NB4 (cell line): ENCODE data around the gene DLG2.

Source experiments
- DNase-seq: peaks from one replicate; pipeline ENCODE4 v3.0.0; 2010; ENCODE audit warnings: low read depth
- H3K4me3 ChIP-seq: one replicate; pipeline ENCODE4 v1.5.1; 2011; ENCODE audit warnings: mild to moderate bottlenecking, low read depth, low read length, moderate library complexity
- MAX ChIP-seq: IDR thresholded peaks from 2 replicates; pipeline ENCODE4 v1.6.1; 2011; ENCODE audit warnings: low read depth, low read length
- MYC ChIP-seq: IDR thresholded peaks from 2 replicates; pipeline ENCODE4 v1.6.1; 2011; ENCODE audit warnings: low read depth, low read length
- POLR2A ChIP-seq: IDR thresholded peaks from 2 replicates; pipeline ENCODE4 v1.6.1; 2011; ENCODE audit warnings: mild to moderate bottlenecking; ENCODE audit not compliant: insufficient read length; ENCODE audit errors: extremely low read depth
- TF ChIP-seq, protein P1 (sequence below): IDR thresholded peaks from one replicate; pipeline ENCODE4 v1.5.1; 2012; ENCODE audit warnings: low read depth, low read length

The DLG2 gene

GRCh38 chr11:84021291-84021690, 1605.9 kb downstream of the DLG2 start:
- no peak overlapping the region for H3K4me3 ChIP-seq
- TF ChIP-seq, protein P1, sequence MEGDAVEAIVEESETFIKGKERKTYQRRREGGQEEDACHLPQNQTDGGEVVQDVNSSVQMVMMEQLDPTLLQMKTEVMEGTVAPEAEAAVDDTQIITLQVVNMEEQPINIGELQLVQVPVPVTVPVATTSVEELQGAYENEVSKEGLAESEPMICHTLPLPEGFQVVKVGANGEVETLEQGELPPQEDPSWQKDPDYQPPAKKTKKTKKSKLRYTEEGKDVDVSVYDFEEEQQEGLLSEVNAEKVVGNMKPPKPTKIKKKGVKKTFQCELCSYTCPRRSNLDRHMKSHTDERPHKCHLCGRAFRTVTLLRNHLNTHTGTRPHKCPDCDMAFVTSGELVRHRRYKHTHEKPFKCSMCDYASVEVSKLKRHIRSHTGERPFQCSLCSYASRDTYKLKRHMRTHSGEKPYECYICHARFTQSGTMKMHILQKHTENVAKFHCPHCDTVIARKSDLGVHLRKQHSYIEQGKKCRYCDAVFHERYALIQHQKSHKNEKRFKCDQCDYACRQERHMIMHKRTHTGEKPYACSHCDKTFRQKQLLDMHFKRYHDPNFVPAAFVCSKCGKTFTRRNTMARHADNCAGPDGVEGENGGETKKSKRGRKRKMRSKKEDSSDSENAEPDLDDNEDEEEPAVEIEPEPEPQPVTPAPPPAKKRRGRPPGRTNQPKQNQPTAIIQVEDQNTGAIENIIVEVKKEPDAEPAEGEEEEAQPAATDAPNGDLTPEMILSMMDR, result no peak
- TF ChIP-seq MYC, result no peak
- no peak for TF ChIP-seq POLR2A
- no peak for TF ChIP-seq MAX

DNA sequence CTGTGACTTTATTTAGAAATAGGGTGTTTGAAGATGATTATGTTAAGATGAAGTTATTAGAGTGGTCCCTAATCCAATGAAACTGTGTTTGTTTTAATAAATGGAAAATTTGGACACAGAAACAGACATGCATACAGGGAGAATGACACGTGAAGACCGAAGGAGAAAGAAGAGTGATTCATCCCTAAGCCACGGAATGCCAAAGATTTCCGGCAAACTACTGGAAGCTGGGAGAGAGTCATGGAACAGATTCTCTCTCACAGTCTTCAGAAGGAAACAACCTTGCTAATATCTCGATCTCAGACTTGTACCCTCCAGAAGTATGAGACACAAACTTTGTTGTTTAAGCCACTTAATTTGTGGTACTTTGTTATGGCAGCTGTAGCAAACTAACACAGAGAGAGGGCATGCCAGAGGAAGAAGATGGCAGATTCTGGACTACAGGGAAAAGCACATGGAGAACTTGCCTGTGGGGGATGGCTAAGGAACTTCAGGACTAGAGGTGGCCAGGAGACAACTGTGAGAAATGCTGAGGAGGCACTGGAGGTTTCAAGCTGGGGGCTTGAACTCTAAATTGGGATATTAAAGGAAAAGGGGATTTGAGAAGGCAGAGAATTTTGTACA, 1607.5 kb downstream of the DLG2 start:
- TF ChIP-seq POLR2A (no peak), MAX (no peak), MYC (no peak)
- TF ChIP-seq, protein P1, result no peak
- H3K4me3 ChIP-seq, result no peak overlapping the region
- DNase-seq, result no peak

More at GRCh38 chr11:84021291-84021690, 1605.9 kb downstream of the DLG2 start:
- no peak for DNase-seq

GRCh38 chr11:84014539-84014938, 1612.6 kb downstream of the DLG2 start:
- no peak for DNase-seq
- TF ChIP-seq POLR2A, result no peak
- TF ChIP-seq MYC, result no peak
- TF ChIP-seq, protein P1, result no peak
- no peak for TF ChIP-seq MAX
- H3K4me3 ChIP-seq, result no peak overlapping the region

- no peak for DNase-seq
- TF ChIP-seq MYC (no peak), POLR2A (no peak), MAX (no peak)
- TF ChIP-seq, protein P1, result no peak
- no peak overlapping the region for H3K4me3 ChIP-seq
Measured at GRCh38 chr11:84012171-84012826, 1614.8 kb downstream of the DLG2 start.

DNA sequence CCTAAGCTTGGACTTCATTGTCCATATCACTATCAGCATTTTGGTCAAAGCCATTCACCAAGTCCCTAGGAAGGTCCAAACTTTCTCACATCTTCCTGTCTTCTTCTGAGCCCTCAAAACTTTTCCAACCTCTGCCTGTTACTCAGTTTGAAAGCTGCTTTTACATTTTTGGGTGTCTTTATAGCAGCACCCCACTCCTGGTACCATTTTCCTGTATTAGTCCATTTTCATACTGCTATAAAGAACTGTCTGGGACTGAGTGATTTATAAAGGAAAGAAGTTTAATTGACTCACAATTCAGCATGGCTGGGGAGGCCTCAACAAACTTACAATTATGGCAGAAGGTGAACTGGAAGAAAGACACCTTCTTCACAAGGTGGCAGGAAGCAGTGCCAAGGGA, 1624.0 kb downstream of the DLG2 start:
- DNase-seq, result no peak
- no peak for TF ChIP-seq MAX
- H3K4me3 ChIP-seq, result no peak overlapping the region

DNA sequence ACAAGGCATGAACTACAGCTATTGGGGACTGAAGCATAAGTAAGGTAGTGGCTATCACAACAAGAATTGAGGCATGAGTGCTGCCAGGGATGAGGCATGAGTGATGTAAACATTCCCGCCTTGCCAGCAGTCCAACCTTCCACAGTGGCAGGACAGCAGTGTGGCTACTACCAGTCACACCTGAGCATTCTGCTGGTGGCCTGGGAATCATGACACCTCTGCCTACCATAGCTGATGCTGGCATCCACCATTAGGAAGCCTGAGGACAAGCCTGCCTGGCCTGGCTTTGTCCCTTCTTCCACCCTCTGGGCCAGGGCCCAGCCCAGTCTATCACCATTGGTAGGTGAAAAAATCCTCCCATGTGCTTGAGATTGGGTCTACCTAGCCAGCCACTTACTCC, 1628.2 kb downstream of the DLG2 start:
- TF ChIP-seq POLR2A (no peak), MAX (no peak), MYC (no peak)
- TF ChIP-seq, protein P1, result no peak
- no peak overlapping the region for H3K4me3 ChIP-seq
- no peak for DNase-seq
